Endometrium (tissue), 2 donors: ENCODE results near the gene SHC4.

ENCODE experiments used
- FAIRE-seq: peaks from 2 replicates; lab custom pipeline; 2012; peaks lifted over from hg19 to GRCh38; lab: Jason Lieb, UNC
- donor health status: control.
- donor health status: control.

The SHC4 gene

GRCh38 chr15:48845123-48845522 is 118.6 kb downstream of the SHC4 start:
- FAIRE-seq: no peak

GRCh38 chr15:48842501-48842900 is 121.2 kb downstream of the SHC4 start:
- no peak for FAIRE-seq

- no peak for FAIRE-seq
Observed at GRCh38 chr15:48834756-48835155, 129.0 kb downstream of the SHC4 start.

- FAIRE-seq: no peak
Observed at GRCh38 chr15:48833526-48834239, 130.0 kb downstream of the SHC4 start.

GRCh38 chr15:48832648-48833047 is 131.1 kb downstream of the SHC4 start:
- FAIRE-seq: no peak

- no peak for FAIRE-seq
Observed at GRCh38 chr15:48828906-48829305, 134.8 kb downstream of the SHC4 start.

GRCh38 chr15:48828471-48828870 is 135.2 kb downstream of the SHC4 start:
- FAIRE-seq: no peak

- no peak for FAIRE-seq
Observed at GRCh38 chr15:48825075-48825474, 138.6 kb downstream of the SHC4 start.

GRCh38 chr15:48823706-48824105 is 140.0 kb downstream of the SHC4 start:
- FAIRE-seq: no peak

- FAIRE-seq: no peak
Observed at GRCh38 chr15:48823237-48823636, 140.5 kb downstream of the SHC4 start.

- no peak for FAIRE-seq
Observed at GRCh38 chr15:48814286-48814685, 149.4 kb downstream of the SHC4 start.

GRCh38 chr15:48811325-48811958 is 152.3 kb downstream of the SHC4 start:
- FAIRE-seq: no peak

GRCh38 chr15:48810414-48811324 is 153.1 kb downstream of the SHC4 start, which contains the start of gene CEP152:
TSS of gene CEP152 (minus strand) at chr15:48811069. CDS start at chr15:48805649, 5,420 bp downstream.
- FAIRE-seq: peak; percentile 98

- FAIRE-seq: no peak
Observed at GRCh38 chr15:48806151-48806550, 157.6 kb downstream of the SHC4 start.

- FAIRE-seq: no peak
Observed at GRCh38 chr15:48805591-48805990, 158.1 kb downstream of the SHC4 start.

GRCh38 chr15:48803877-48804276 is 159.8 kb downstream of the SHC4 start:
- no peak for FAIRE-seq

- FAIRE-seq: no peak
Observed at GRCh38 chr15:48802867-48803266, 160.9 kb downstream of the SHC4 start.

- no peak for FAIRE-seq
Observed at GRCh38 chr15:48802257-48802656, 161.5 kb downstream of the SHC4 start.

GRCh38 chr15:48800811-48801455 is 162.8 kb downstream of the SHC4 start:
- peak; percentile 85 for FAIRE-seq

GRCh38 chr15:48800245-48800644 is 163.5 kb downstream of the SHC4 start:
- FAIRE-seq: no peak

GRCh38 chr15:48798319-48798718 is 165.4 kb downstream of the SHC4 start:
- FAIRE-seq: no peak

- no peak for FAIRE-seq
Observed at GRCh38 chr15:48796930-48797329, 166.8 kb downstream of the SHC4 start.
